Astrocyte (in vitro differentiated cells and primary cell): ENCODE results near the gene SH3RF2.

ENCODE experiments used
- EZH2 ChIP-seq: IDR thresholded peaks from 2 replicates; pipeline ENCODE4 v1.6.1; 2012; ENCODE audit warnings: mild to moderate bottlenecking, low read length, inconsistent platforms; ENCODE audit not compliant: insufficient read depth
- TF ChIP-seq, protein P1 (sequence below): IDR thresholded peaks from 2 replicates; pipeline ENCODE4 v1.5.1; 2011; ENCODE audit warnings: low read depth, mild to moderate bottlenecking, inconsistent platforms, low read length, moderate library complexity; ENCODE audit not compliant: insufficient read depth

DNA sequence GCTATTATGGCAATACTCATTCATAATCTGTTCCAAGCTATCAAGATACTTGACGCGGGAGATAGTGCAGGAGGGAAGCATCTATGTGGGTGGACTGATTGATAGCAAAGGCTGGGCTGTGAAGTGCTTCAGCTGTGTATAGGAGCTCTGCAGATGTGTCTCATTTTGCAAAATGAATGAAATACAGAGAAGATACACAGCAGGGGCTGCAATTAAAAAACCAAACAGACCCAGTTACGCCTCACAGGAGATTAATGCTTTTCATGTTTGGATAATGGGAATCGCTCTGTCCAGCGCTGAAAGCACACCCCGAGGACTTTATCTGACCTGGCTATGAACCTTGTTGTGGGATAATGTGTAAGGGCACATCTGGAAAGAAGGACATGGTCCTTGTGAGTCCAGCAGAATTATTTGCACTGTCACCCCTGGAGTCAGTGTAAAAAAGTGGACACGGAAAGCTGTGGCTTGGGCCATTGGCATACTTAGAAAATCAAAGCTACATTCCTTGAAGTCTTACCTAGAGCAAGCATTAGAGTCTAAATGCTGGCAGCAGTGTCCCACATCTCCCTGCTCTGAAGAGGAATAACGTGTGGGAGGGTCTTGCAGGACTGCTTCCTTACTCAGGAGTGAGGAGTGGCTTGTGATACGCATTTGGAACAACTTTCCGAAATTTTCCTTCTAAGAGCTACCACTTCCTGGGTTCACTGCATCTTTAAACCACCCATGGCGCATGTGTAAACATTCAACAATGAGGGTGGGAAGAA lies 2.6 kb downstream of the SH3RF2 start:
- no peak for TF ChIP-seq EZH2
- TF ChIP-seq, protein P1, sequence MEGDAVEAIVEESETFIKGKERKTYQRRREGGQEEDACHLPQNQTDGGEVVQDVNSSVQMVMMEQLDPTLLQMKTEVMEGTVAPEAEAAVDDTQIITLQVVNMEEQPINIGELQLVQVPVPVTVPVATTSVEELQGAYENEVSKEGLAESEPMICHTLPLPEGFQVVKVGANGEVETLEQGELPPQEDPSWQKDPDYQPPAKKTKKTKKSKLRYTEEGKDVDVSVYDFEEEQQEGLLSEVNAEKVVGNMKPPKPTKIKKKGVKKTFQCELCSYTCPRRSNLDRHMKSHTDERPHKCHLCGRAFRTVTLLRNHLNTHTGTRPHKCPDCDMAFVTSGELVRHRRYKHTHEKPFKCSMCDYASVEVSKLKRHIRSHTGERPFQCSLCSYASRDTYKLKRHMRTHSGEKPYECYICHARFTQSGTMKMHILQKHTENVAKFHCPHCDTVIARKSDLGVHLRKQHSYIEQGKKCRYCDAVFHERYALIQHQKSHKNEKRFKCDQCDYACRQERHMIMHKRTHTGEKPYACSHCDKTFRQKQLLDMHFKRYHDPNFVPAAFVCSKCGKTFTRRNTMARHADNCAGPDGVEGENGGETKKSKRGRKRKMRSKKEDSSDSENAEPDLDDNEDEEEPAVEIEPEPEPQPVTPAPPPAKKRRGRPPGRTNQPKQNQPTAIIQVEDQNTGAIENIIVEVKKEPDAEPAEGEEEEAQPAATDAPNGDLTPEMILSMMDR, result no peak
